ENCODE data around the gene OR2Y1. TPM values are rescaled to one million over a fixed set of nuclear protein-coding genes. Genes with fewer than 3 reads are reported as not detected.

Gene OR2Y1
- total and polyA plus RNA-seq, 2 of the 13 experiments (the other 11 are each of a cell fraction or from before 2014, with no cell fraction given), result not detected

Small RNA genes within 50 kb of the gene (small RNA-seq; reads per million reads assigned to genes)
- 0 to 1.9 (median 0.20) reads per million in 3 experiments for gene RNU1-17P (ENCODE audit: insufficient read depth in 2 of 3, insufficient read length in 3 of 3, low read depth in 2 of 3, low replicate concordance in 1 of 3)

Other genes starting within 250 kb of the OR2Y1 start
- gene CNOT6, start 245.7 kb downstream of the OR2Y1 start, total RNA-seq (2016; rRNA removed; fragmentation: Illumina TruSeq; extraction: Trizol), result 8.8 and 20.9 TPM in 2 replicates
- 8.2 and 9.1 TPM in 2 replicates for gene CNOT6, start 245.7 kb downstream of the OR2Y1 start, polyA plus RNA-seq (2011; rRNA removed)
- gene SCGB3A1, start 148.6 kb downstream of the OR2Y1 start, total RNA-seq (2016; rRNA removed; fragmentation: Illumina TruSeq; extraction: Trizol), result not detected in 2 replicates
- gene SCGB3A1, start 148.6 kb downstream of the OR2Y1 start, polyA plus RNA-seq (2011; rRNA removed), result 0.17 TPM in 1 of 2 replicates, not detected in the other
- not detected in 2 replicates for gene FLT4, start 90.5 kb downstream of the OR2Y1 start, total RNA-seq (2016; rRNA removed; fragmentation: Illumina TruSeq; extraction: Trizol)
- not detected in 2 replicates for gene FLT4, start 90.5 kb downstream of the OR2Y1 start, polyA plus RNA-seq (2011; rRNA removed)
- gene MGAT1, start 62.7 kb upstream of the OR2Y1 start, total RNA-seq (2016; rRNA removed; fragmentation: Illumina TruSeq; extraction: Trizol), result 26.7 and 50.1 TPM in 2 replicates
- 55.3 and 72.5 TPM in 2 replicates for gene MGAT1, start 62.7 kb upstream of the OR2Y1 start, polyA plus RNA-seq (2011; rRNA removed)
- gene ZFP62, start 121.2 kb upstream of the OR2Y1 start, total RNA-seq (2016; rRNA removed; fragmentation: Illumina TruSeq; extraction: Trizol), result 18.9 and 19.4 TPM in 2 replicates
- 8.2 and 8.4 TPM in 2 replicates for gene ZFP62, start 121.2 kb upstream of the OR2Y1 start, polyA plus RNA-seq (2011; rRNA removed)
- not detected in 2 replicates for gene BTNL8, start 159.1 kb upstream of the OR2Y1 start, total RNA-seq (2016; rRNA removed; fragmentation: Illumina TruSeq; extraction: Trizol)
- gene BTNL8, start 159.1 kb upstream of the OR2Y1 start, polyA plus RNA-seq (2011; rRNA removed), result not detected in 2 replicates
- not detected in 2 replicates for gene BTNL3, start 248.8 kb upstream of the OR2Y1 start, total RNA-seq (2016; rRNA removed; fragmentation: Illumina TruSeq; extraction: Trizol)
- gene BTNL3, start 248.8 kb upstream of the OR2Y1 start, polyA plus RNA-seq (2011; rRNA removed), result not detected in 2 replicates